GM19438 (cell line): ENCODE measurements around the gene NFYA.
"Not testable (repeated sequence)": the region's sequence is repeated elsewhere in the genome, so short reads cannot be mapped to it uniquely, and the experiment has no call there.

Source experiments
- ATAC-seq: cut with Tn5 transposase; IDR thresholded peaks from one replicate; pipeline ENCODE4 v1.9.1; 2021; ENCODE audit warnings: low read depth; ENCODE audit not compliant: unreplicated experiment

The NFYA gene

DNA sequence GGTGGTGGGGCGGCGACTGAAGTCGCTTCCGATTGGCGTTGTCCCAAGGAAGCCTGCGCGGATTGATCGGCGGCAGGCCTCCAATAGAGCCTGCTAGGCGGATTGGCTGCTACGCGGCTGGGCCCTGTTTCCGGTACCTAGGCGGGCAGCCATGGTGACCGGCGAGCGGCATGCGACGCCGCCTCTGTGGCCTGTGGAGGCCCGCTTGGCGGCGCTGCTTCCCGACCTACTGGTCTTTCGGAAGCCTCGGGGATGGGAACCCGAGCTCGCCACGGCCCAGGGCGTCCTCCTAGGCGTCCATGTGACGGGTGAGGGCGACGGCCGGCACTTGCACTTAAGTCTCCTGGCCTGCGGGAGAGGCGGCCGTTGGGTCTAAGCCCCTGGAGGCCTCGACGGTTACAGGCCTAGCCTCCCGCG lies 28.1 kb downstream of the NFYA start:
- ATAC-seq, result no peak

DNA sequence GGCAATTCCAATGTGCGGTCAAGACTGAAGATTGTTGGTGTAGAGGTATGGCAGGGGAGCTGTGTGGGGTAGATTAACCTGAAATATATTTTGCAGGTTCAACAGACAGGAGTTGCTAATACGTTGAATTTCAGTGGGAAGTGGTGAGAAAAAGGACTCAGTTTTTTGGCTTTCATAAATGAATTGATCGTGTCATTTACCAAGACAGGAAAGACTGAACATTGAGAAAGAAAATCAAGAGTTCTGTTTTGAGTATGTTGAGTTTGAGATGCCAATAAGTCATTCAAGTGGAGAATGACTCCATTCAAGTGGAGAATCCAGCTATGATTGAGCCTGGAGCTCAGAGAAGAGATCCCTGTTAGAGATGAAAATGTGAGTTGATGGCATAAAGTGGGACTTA lies 31.1 kb downstream of the NFYA start:
- ATAC-seq, result no peak

DNA sequence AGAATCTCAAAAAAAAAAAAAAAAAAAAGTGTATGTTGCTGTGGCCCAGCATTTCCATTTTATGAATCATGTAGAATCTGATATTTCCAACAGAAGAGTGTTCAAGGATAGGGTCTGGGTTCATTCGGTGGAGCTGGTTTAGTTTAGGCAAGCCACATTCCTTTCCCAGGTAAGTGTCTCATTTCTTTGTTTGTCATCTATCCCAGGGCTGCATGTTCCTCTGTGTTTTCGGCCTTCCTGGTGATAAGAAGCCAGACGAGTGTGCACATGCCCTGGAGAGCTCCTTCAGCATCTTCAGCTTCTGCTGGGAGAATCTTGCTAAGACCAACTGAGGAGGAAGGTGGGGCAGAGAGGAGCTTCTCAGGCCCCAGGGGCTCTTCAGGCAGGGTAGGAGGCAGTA lies 38.2 kb downstream of the NFYA start:
- ATAC-seq, result no peak

DNA sequence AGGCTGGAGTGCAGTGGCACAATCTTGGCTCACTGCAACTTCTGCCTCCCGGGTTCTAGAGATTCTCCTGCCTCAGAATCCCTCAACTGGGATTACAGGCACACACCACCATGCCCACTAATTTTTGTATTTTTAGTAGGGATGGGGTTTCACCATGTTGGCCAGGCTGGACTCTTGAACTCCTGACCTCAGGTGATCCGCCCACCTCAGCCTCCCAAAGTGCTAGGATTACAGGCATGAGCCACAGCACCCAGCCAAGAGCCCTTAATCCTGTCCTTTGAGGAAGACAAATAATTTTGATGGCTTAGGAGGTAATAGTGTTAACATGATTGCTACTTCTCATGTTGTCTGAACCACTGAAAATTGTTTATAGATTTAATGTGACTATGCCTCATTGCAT lies 42.3 kb downstream of the NFYA start:
- not testable (repeated sequence) for ATAC-seq

DNA sequence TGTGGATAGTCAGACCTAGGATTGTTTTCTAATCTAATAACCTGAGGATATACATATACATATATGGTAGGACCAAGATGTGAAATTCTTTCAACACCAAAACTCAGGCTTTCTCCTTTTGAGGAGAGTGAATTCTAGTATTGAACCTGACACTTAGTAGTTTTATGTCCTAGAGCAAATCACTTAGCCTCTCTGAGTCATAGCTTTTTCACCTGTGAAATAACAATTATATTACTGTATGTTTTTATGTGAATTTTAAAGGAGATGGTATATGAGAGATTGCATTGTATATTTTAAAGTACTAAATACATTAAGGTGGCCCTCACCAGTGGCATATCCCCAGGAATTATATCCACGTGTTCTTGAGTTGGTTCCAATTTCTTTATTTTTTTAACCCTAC lies 46.7 kb downstream of the NFYA start:
- ATAC-seq, result no peak

DNA sequence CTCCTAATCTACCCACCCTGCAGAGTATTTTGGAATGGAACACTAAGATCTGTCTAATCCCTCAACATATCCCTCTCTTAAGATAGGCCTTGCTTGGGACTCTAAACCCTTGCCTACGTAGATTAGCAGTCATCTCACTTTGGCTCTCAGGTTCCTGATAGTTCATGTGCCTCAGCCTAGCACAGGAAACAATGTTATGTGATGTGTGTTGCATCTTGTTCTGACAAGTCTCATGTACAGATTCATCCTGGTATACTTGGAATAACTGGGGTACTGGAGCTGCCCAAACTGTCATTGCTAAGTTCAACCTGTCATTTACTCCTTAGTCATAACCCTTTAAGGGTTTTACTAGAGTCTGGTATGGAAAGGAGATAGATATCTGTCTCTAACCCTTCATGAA lies 47.3 kb downstream of the NFYA start:
- ATAC-seq, result no peak

DNA sequence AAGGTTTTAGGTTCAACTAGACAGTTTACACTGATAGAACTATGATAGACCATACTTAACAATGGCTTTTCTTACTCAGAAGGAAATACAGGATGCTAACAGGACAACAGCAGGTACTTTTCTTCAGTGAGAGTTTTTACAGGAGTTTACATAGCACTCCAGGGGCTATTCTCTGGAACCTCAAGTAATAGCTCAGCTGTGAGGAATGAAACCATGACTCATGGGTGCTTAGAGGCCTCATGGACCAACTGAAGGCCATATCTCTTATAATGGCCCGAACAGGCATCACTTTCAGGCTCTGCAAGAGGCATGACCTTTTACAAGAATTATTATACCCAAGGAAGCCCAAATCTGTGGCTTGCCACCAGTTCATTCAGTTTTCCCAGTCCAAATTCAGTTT lies 49.6 kb downstream of the NFYA start:
- no peak for ATAC-seq

DNA sequence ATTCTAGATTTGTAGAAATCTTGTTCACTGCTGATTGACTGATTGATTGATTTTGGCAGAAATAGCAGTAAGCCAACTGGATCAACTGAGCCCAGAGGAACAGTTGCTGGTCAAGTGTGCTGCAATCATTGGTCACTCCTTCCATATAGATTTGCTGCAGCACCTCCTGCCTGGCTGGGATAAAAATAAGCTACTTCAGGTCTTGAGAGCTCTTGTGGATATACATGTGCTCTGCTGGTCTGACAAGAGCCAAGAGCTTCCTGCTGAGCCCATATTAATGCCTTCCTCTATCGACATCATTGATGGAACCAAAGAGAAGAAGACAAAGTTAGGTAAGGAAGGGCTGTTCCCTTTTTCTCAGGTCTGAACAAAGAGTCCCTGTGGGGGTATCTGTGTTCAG lies 50.1 kb downstream of the NFYA start:
- no peak for ATAC-seq

DNA sequence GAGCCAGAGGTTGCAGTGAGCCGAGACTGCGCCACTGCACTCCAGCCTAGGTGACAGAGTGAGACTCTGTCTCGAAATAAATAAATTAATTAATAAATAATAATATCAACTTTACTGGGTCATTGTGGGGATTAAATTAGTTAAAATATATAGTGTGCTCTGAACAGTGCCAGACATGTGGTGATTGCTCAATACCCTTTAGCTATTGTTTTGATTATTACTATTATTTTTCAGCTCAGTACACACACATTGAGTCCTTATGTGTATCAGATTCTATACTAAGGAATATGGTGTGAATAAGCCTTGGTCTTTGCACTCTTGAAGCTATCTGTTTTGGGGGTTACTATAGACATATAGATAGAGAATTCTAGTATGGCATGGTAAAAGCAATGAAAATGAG lies 52.5 kb downstream of the NFYA start:
- no peak for ATAC-seq

DNA sequence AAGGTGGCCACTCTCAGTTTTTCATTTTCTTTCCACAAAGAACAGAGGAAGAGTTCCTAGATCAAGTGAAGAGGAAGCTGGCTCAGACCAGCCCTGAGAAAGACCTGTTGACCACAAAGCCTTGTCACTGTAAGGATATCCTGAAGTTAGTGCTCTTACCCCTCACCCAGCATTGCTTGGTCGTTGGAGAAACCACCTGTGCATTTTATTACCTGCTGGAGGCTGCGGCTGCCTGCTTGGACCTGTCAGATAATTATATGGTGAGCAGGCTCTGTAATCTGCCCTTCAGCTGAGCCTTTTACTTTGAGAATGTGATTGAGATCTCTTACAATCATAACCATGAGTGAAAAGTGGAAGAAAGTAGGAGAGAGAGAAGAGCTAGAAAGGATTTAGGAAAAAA lies 59.5 kb downstream of the NFYA start:
- ATAC-seq, result no peak

DNA sequence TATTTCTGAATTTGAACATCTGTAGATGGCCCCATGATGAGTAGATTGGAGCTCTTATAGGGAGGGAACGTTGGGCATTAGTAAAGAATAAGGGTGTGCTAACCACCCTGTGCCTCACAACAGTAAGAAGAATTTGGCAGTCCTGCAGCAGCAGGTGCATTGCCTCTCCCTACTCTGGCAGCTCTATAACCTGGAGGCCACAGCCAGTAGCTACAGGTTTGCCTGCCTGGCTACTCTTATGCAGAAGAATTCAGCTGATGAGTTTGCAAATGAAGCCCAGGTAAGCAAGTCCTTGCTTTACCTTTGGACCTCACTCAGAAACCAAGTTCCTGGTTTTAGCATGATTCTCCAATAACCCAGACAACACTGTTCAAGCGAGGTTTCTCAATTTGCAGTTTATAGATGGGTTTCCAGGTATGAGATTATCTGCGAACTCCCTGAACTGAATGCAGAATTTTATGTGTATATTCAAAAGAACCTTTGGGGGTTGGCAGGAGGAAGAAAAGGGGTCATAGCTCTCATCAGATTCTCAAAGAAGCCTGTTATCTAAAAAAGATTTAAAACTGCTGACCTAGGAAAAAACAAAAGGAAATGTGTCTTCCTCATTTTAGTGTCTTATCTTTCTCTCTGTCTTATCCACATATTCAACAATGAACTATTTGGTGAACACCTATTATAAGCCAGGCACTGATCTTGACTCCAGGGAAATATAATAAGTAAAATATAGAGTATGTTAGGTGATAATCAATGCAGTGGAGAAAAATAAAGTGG lies 62.5 kb downstream of the NFYA start:
- ATAC-seq, result no peak

DNA sequence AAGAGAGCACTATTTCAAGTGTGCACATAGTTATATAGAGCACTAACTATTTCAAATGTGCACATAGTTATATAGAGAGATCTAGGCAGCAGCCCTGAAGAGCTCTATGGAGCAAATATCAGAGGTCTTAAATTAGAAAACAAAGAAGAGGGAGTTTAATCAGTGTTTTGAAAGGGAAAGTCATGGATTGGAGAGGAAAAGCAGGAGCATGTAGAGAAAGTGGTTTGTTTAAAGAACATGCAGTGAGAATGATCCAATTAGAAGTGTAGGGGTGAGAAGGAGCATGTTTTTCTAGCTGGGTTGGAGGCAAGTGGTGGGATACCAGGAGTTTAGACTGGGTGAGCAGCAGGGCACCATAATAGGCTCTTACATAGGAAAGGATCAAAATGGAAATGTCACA lies 64.1 kb downstream of the NFYA start:
- ATAC-seq, result no peak

DNA sequence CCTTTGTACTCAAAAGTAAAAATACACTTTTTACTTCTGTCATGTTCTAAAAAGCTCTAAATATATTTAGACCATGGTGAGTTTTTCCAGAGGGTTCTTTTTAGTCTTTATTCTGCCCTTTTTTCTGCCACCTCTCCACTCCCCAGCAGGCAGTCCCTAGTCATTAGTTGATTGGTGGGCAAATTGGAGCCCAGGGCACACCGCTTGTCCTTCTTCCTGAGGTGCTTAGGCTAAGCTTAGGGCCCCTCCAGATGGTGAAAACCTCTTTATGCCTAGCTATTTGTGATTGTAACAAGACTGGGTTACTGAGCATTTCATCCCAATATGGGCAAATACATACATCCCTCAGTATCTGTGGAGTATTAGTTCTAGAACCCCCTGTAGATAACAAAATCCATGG lies 75.1 kb downstream of the NFYA start:
- ATAC-seq, result no peak
